ENCODE data around the gene NUDT12.

Gene NUDT12

DNA sequence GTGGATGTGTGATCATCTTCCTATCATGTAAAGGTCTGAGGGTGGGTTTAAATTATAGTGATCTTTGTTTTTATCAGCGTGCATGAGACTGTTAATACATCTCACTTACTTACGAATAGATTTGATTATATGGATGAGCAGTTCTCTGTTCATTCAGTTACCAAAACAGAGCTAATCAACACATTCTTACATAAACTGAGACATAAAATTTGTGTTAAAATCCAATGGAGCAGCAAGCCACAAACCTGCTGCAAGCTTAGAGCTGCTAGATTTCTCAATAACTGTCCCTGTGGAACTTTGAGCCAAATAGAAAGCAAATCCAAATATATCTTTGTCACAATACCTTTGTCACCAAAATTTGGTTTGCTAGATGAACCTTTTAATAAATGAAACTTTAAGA is 50.1 kb downstream of the NUDT12 start:
- no peak overlapping the region for H3K4me3 ChIP-seq (replicated peaks; ENCODE audit: low read depth, low read length)
- no peak for DNase-seq (ENCODE audit: low read depth)
- TF ChIP-seq, protein P1, sequence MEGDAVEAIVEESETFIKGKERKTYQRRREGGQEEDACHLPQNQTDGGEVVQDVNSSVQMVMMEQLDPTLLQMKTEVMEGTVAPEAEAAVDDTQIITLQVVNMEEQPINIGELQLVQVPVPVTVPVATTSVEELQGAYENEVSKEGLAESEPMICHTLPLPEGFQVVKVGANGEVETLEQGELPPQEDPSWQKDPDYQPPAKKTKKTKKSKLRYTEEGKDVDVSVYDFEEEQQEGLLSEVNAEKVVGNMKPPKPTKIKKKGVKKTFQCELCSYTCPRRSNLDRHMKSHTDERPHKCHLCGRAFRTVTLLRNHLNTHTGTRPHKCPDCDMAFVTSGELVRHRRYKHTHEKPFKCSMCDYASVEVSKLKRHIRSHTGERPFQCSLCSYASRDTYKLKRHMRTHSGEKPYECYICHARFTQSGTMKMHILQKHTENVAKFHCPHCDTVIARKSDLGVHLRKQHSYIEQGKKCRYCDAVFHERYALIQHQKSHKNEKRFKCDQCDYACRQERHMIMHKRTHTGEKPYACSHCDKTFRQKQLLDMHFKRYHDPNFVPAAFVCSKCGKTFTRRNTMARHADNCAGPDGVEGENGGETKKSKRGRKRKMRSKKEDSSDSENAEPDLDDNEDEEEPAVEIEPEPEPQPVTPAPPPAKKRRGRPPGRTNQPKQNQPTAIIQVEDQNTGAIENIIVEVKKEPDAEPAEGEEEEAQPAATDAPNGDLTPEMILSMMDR (IDR thresholded peaks at IDR 0.05; ENCODE audit: low read length, missing control alignments) = no peak

GRCh38 chr5:103511554-103511885 is 51.1 kb downstream of the NUDT12 start:
- H3K4me3 ChIP-seq (replicated peaks; ENCODE audit: low read depth, low read length) = no peak overlapping the region
- TF ChIP-seq, protein P1 (IDR thresholded peaks at IDR 0.05; ENCODE audit: low read length, missing control alignments) = no peak
- peak; percentile 31 for DNase-seq (ENCODE audit: low read depth)

DNA sequence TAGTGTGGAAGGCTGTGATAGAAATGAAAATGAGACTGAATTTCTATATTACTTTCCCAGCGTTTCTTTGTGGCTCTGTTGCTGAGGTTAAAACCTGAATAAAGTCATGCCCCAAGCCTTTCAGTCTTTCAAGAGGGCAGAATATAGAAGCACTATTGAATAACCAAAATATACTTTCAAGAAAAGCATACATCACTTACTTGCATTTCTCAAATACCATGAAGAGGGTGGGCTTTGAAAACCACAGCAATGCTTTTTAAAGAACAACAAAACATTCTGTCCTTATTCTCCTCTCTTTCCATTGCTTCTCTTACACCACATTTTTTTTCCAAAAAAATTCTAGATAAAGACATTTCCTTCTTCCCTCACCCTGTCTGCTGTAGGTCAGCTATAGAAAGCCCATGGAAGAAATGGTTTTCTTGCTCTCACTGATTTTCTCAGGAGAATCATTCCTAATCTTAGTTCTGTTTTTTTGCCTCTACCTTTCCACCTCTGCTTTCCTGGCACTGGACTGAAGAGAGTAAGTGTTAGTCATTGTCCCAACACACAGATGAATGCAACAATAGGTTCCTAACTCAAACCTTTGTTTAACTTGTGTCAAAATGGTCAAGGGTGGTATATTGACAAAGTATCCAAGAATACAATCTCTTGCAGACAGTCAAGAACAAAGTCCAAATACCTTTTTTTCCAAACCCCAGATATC is 51.6 kb downstream of the NUDT12 start:
- TF ChIP-seq, protein P1 (IDR thresholded peaks at IDR 0.05; ENCODE audit: low read length, missing control alignments) = no peak
- H3K4me3 ChIP-seq (replicated peaks; ENCODE audit: low read depth, low read length) = no peak overlapping the region
- DNase-seq (ENCODE audit: low read depth) = peak; percentile 39

DNA sequence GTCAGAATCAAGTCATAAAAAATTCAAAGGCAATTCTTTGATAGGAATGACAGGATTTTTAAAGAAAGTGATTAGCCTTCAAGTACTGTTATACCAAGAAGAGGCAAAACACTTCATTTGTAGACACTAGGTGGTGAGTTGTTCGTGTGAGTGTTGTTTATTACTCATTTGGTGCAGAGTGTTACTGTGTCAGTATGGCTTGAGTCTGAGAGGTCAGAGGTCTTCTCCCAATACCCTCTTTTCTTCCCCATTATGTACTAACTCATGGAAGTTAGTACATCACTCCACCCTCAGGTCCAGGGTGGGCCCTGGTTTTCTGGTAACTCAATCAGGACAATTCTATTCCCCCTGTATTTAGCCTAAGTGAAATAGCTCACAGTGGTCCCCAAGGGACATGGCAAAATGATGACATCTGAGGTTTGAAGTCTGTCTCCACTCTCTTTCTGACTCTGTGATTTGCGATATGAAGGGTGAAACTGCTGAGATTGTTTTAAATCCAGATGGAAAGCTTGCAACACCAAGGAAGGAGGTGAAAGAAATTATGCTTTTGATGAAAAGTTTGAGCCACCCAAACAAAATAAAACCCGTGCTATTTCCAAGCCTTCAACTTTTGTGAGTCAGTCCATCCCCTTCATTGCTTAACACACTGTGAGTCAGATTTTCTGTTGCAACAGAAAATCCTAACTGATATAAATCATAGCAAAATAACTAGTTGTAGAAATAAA is 56.8 kb downstream of the NUDT12 start:
- H3K4me3 ChIP-seq (replicated peaks; ENCODE audit: low read depth, low read length) = no peak overlapping the region
- peak; percentile 88 for DNase-seq (ENCODE audit: low read depth)
- TF ChIP-seq, protein P1 (IDR thresholded peaks at IDR 0.05; ENCODE audit: low read length, missing control alignments) = no peak

- TF ChIP-seq, protein P1 (IDR thresholded peaks at IDR 0.05; ENCODE audit: low read length, missing control alignments) = no peak
- DNase-seq (ENCODE audit: low read depth) = no peak
- no peak overlapping the region for H3K4me3 ChIP-seq (replicated peaks; ENCODE audit: low read depth, low read length)
Measured at GRCh38 chr5:103503066-103503465, 59.5 kb downstream of the NUDT12 start.

DNA sequence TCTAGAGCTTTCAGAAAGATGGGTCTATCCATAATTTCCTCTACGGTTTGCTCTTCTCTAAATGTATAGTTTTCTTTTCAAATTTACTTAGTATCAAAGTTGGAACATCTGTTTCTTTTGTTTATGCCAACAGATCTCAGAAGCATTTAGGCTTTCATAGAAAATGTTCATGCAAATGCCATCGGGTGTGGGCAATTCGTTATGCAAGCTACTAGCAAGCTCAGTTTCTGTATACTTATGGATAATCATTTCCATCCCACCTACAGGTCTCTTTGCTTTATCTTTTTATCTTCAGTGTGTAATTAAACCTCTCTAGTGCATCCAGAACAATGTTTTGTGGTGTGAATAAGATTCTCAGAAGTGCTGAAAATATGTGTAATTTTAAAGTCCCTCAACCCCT is 59.9 kb downstream of the NUDT12 start:
- TF ChIP-seq, protein P1 (IDR thresholded peaks at IDR 0.05; ENCODE audit: low read length, missing control alignments) = no peak
- no peak overlapping the region for H3K4me3 ChIP-seq (replicated peaks; ENCODE audit: low read depth, low read length)
- DNase-seq (ENCODE audit: low read depth) = no peak
